Activated CD8-positive, alpha-beta memory T cell treated with anti-CD3 and anti-CD28 coated beads for 48 hours (primary cell): Measurements from ENCODE around the gene MRPS17.
"Not testable (repeated sequence)": the region's sequence is repeated elsewhere in the genome, so short reads cannot be mapped to it uniquely, and the experiment has no call there.

ENCODE experiments used
- DNase-seq, 3 experiments: peaks; one replicate each; pipeline ENCODE4 v3.0.0-alpha.2; 2020; ENCODE audit warnings: low read depth in 2 of 3, low spot score in 2 of 3

The MRPS17 gene

GRCh38 chr7:55951637-55952351, at the start of gene MRPS17:
TSS of gene MRPS17 (plus strand) at chr7:55951877. CDS start at chr7:55953196, 1,319 bp downstream.
- peak; percentile 73 to 84 (median 74) for DNase-seq

- no peak for DNase-seq
Measured at GRCh38 chr7:55903985-55904759, 47.5 kb upstream of the MRPS17 start.

GRCh38 chr7:55912748-55913158, 38.9 kb upstream of the MRPS17 start:
- no peak for DNase-seq

- DNase-seq = no peak
Measured at GRCh38 chr7:55917771-55918170, 33.9 kb upstream of the MRPS17 start.

- DNase-seq = no peak
Measured at GRCh38 chr7:55928006-55928767, 23.5 kb upstream of the MRPS17 start.

- no peak for DNase-seq
Measured at GRCh38 chr7:55931421-55932151, 20.1 kb upstream of the MRPS17 start.

DNA sequence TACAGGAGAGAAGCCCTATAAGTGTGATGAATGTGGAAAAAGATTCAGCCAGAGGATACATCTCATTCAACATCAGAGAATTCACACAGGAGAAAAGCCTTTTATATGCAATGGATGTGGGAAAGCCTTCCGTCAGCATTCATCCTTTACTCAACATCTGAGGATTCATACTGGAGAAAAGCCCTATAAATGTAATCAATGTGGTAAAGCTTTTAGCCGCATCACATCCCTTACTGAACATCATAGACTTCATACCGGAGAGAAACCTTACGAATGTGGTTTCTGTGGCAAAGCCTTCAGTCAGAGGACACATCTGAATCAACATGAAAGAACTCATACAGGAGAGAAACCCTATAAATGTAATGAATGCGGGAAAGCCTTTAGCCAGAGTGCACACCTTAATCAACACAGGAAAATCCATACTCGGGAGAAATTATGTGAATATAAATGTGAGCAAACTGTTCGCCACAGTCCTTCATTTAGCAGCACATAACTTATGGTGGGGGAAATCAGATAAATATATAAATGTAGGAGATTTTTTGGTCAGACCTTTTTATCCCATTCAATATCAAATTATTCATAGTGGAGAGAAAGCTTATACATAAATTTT, 12.1 kb upstream of the MRPS17 start:
- DNase-seq = no peak

- DNase-seq = no peak
Measured at GRCh38 chr7:55946545-55946944, 5.1 kb upstream of the MRPS17 start.

DNA sequence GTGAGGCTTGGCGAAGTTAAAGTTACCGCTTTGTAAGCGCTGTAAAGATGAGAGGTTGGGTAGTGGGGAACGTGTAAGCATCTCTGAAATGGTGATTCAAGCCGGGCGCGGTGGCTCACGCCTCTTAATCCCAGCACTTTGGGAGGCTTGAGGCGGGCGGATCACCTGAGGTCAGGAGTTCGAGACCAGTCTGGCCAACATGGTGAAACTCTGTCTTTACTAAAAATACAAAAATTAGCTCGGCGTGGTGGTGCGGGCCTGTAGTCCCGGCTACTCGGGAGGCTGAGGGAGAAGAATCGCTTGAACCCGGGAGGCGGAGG, 635 bp downstream of the MRPS17 start:
- DNase-seq = not testable (repeated sequence)

DNA sequence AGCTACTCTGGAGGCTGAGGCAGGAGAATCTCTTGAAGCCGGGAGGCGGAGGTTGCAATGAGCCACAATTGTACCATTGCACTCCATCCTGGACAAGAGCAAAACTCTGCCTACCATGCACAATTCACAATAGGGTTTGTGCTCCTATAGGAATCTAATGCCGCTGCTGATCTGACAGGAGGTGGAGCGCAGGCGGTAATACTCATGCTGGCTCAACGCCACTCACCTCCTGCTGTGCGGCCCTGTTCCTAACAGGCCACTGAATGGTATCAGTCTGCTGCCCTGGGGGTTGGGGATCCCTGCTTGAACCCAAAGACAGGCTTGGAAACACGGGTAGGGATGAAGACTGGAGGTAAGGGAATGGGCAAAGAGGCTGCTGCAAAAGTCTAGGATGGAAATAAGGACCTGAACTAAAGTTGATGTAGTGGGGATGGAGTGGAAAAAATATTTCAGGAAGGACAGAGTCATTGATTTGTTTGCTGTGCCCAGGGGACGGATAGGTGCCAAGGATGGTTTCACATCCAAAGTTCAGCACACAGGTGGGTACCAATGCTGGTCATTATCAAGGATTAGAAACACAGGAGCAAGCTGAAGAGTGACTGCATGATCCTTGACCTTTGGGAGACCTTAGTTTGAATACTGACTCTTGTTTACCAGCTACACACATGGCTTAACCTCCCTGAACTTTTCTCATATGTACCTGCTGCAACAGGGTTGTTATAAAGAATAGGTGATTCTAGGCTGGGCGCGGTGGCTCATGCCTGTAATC, 2.2 kb downstream of the MRPS17 start:
- no peak for DNase-seq

- no peak for DNase-seq
Measured at GRCh38 chr7:55957190-55957589, 5.5 kb downstream of the MRPS17 start.

GRCh38 chr7:55962014-55962413, 10.3 kb downstream of the MRPS17 start:
- DNase-seq = no peak

DNA sequence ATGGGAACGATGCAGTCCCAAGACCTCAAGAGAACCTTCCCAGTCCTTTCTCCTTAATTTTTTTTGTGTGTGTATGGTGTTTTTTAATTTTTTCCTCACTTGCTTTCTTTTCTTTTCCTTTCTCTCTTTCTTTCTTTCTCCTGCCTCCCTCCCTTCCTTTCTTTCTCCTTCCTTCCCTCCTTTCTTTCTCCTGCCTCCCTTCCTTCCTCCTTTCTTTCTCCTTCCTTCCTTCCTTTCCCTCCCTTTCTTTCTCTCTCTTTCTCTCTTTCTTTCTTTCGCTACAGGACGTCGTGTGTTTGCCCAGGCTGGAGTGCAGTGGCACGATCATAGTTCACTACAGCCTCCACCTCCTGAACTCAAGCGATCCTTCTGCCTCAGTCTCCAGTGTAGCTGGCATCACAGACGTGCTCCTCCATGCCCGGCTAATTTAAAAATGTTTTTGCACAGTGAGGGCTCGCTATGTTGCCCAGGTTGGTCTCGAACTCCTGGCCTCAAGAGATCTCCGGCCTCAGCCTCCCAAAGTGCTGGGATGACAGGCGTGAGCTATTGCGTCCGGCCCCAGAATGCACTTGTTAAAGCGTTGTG, 12.0 kb downstream of the MRPS17 start:
- DNase-seq = no peak

DNA sequence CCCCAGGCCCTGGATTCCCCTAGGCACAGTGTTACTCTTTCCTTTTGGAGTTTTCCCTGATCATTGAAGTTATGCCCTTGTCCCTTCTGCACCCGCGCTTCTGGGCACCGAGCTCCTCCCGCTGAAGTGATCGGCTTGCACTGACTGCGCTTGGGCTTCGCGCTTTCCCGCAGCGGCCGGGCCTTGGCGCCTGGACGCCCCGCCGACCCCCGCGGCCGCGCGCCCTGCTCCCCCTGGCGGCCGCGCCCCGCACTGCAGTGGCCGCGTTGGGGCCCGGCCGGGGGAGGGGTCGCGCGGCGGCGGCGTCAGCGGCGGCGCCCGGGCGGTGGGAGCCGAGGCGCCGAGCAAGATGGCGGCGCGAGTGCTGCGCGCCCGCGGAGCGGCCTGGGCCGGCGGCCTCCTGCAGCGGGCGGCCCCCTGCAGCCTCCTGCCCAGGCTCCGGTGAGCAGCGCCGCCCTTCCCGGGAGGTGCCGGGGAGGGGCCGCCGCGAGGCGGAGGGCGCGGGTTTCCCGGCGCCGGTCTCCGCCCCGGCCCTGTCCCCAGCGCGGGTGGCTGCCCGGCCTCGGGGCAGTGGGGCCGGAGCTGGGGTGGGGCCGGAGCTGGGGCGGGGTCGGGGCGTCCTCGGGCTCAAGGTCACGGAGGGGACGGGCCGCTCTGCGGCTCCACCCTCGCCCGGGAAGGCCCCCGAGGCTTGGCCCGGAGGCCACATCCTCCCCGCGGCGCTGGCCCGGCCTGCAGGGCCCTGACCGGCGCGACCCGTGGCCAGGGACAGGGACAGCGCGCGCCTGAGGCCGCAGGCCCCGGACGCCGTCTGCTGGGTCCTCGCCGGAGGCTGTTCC, 12.8 kb downstream of the MRPS17 start, which contains the start of gene NIPSNAP2:
TSS of gene NIPSNAP2 (plus strand) at position 325 of the 839 bp plus-strand sequence. CDS start at position 350, 25 bp downstream.
- DNase-seq = peak; percentile 32 to 44 (median 34)

- DNase-seq = no peak
Measured at GRCh38 chr7:55965100-55965470, 13.4 kb downstream of the MRPS17 start.

DNA sequence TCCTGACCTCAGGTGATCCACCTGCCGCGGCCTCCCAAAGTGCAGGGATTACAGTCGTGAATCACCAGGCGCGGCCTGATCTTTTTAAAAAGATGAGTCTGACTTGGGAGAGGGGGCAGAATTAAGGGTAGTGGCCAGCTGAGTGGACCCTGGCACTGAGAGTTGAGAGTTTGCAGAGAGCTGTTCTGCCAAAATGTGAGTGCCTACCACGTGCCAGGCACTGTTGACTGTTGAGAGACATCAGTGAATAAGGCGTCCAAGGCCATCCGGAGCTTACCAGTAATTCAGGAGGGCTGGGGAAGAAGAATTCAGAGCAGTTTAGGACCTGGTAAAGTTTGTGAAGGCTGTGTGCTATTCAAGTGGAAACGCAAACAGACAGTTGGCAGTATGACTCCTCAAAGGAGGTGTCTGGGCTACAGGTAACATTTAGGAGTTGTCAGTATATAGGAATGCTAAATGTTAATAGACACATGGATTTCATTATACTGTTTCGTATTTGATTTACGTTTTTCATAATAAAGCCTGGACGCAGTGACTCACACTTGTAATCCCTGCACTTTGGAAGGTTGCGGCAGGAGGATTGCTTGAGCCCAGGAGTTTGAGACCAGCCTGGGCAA, 14.2 kb downstream of the MRPS17 start:
- DNase-seq = no peak

GRCh38 chr7:55966851-55967250, 15.2 kb downstream of the MRPS17 start:
- no peak for DNase-seq

- no peak for DNase-seq
Measured at GRCh38 chr7:55969391-55969790, 17.7 kb downstream of the MRPS17 start.
